C4-2B (cell line): Measurements from ENCODE around the gene ISOC1.

Experiments
- H3K27ac ChIP-seq: fragments of 450-650 bp; 2 replicates; pipeline ENCODE4 v1.5.1; 2017
- ZFX ChIP-seq: fragments of 450-650 bp; IDR thresholded peaks from 2 replicates; pipeline ENCODE4 v1.6.1; 2017
- TF ChIP-seq, protein P1 (sequence below): fragments of 450-650 bp; conservative IDR thresholded peaks from 2 replicates; pipeline ENCODE4 v1.5.1; 2017; ENCODE audit warnings: mild to moderate bottlenecking

ISOC1 gene

DNA sequence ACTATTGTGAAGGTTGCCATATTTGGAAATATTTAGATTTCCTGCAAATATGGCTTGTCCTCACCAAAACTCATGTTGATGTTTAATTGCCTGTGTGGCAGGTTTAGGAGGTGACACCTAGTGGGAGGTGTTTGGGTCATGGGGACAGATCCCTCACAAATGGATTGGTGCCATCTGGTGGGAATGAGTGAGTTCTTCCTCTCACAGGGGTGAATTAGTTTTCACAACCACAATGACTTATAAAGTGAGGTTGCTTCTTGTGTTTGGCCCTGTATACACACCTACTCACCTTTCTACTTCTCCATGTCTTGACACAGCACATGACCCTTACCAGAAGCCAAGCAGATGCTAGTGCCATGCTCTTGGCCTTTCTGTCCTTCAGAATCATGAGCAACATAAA lies 41.1 kb downstream of the ISOC1 start:
- TF ChIP-seq, protein P1, sequence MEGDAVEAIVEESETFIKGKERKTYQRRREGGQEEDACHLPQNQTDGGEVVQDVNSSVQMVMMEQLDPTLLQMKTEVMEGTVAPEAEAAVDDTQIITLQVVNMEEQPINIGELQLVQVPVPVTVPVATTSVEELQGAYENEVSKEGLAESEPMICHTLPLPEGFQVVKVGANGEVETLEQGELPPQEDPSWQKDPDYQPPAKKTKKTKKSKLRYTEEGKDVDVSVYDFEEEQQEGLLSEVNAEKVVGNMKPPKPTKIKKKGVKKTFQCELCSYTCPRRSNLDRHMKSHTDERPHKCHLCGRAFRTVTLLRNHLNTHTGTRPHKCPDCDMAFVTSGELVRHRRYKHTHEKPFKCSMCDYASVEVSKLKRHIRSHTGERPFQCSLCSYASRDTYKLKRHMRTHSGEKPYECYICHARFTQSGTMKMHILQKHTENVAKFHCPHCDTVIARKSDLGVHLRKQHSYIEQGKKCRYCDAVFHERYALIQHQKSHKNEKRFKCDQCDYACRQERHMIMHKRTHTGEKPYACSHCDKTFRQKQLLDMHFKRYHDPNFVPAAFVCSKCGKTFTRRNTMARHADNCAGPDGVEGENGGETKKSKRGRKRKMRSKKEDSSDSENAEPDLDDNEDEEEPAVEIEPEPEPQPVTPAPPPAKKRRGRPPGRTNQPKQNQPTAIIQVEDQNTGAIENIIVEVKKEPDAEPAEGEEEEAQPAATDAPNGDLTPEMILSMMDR = 0 out of 2 replicates have a peak, but pooled peaks have one; percentile 7
- TF ChIP-seq ZFX = no peak
- no peak overlapping the region for H3K27ac ChIP-seq

- no peak overlapping the region for H3K27ac ChIP-seq
- TF ChIP-seq, protein P1 = no peak
- TF ChIP-seq ZFX = no peak
Measured at GRCh38 chr5:129137637-129138036, 43.1 kb downstream of the ISOC1 start.

DNA sequence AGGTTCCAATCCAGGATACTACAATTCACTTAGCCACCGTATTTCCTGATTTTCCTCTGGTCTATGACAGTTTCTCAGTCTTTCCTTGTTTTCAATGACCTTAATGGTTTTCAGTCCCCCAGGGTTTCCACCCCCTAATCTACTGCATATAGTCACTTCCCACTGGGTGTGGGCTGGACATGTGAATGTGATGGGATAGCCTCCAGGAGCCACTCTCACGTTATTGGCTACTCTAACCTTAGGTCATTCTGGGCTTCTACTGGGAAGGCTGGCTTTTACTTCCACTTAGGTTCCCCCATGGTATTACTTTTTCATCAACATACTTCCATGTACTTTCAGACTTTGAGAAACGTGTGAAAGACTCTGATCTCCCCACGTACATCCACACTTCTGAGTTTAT lies 46.5 kb downstream of the ISOC1 start:
- no peak for TF ChIP-seq ZFX
- TF ChIP-seq, protein P1 = no peak
- no peak overlapping the region for H3K27ac ChIP-seq

- TF ChIP-seq ZFX = no peak
- TF ChIP-seq, protein P1 = no peak
- no peak overlapping the region for H3K27ac ChIP-seq
Measured at GRCh38 chr5:129141696-129142095, 47.1 kb downstream of the ISOC1 start.

DNA sequence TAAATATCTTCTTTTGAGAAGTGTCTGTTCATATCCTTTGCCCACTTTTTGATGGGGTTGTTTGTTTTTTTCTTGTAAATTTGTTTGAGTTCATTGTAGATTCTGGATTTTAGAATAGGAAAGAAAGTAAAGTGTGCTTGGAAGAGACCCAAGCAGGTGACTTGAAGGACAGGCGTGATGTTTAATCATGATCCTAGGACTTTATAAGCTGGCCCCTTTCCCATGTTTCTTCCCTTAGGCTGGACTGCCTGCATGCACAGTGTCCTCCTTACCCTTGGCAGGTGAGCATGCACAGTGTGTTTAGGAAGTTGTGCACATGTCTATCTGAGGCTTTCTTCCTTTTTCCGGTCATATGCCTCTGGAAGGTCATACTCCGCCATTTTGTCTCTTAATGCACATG lies 61.3 kb downstream of the ISOC1 start:
- TF ChIP-seq, protein P1 = no peak
- no peak for TF ChIP-seq ZFX
- H3K27ac ChIP-seq = no peak overlapping the region

DNA sequence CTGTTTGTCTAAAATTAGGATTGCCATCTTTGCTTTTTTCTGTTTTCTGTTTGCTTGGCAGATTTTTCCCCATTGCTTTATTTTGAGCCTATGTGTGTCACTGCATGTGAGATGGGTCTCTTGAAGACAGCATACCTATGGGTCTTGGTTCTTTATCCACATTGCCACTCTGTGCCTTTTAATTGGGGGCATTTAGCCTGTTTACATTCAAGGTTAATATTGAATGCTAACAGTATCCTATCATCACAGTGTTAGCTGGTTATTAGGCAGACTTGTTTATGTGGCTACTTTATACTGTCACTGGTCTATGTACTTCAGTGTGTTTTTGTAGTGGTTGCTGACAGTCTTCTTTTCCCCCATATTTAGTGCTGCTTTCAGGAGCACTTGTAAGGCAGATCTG lies 67.3 kb downstream of the ISOC1 start:
- TF ChIP-seq, protein P1 = no peak
- TF ChIP-seq ZFX = no peak
- H3K27ac ChIP-seq = no peak overlapping the region
